Right lobe of liver (tissue), 4 donors: ENCODE data around the gene NOP9.

Source experiments
- CTCF ChIP-seq, 4 donors: fragments of 200-600 bp in 3 of 4; fragments of 450-650 bp in 1 of 4; IDR thresholded peaks; one replicate each; pipeline versions ENCODE4 v1.5.1 to v1.8.0; 2016 to 2022; ENCODE audit warnings: antibody characterized with exemption in 4 of 4, mild to moderate bottlenecking in 2 of 4
- POLR2A ChIP-seq: fragments of 450-650 bp; IDR thresholded peaks from one replicate; pipeline ENCODE4 v1.6.1; 2017; ENCODE audit warnings: antibody characterized with exemption, mild to moderate bottlenecking
- donor health status: DM: no; HTN: no; CAD: no.
- donor health status: DM: no; HTN: no; CAD: no.
- donor health status: DM: no; HTN: yes; CAD: no.

- no peak for TF ChIP-seq POLR2A
- no peak for TF ChIP-seq CTCF (IDR thresholded peaks at IDR 0.05)
Measured at GRCh38 chr14:24324024-24324423, 24.4 kb downstream of the NOP9 start.
